WTC11 (cell line): Measurements from ENCODE around the gene MBNL1. TPM values are rescaled to one million over a fixed set of nuclear protein-coding genes. Genes with fewer than 3 reads are reported as not detected.

Experiments
- ATAC-seq: fragments of 200-7000 bp; cut with Tn5 transposase; 2 replicates; pipeline ENCODE4 v1.10.0; 2021; ENCODE audit warnings: mild to moderate bottlenecking, moderate library complexity
- CTCF ChIA-PET: fragments of 300-600 bp; sonication (Branson Sonifier 250); formaldehyde crosslinking; loops from one replicate; lab custom pipeline; 2021; ENCODE audit warnings: antibody characterized with exemption; lab: Charles Lee
- POLR2A ChIA-PET: fragments of 350-600 bp; sonication (Branson Sonifier 250); formaldehyde crosslinking; loops from one replicate; lab custom pipeline; 2021; ENCODE audit warnings: antibody characterized with exemption; lab: Charles Lee
- DNase-seq: peaks from one replicate; pipeline ENCODE4 v3.0.0; 2021; ENCODE audit warnings: low spot score
- H3K27ac Mint-ChIP-seq: 2 replicates; pipeline ENCODE4 v1.8.0; 2021; ENCODE audit warnings: mixed read lengths
- H3K27me3 Mint-ChIP-seq: 2 replicates; pipeline ENCODE4 v1.8.0; 2021; ENCODE audit warnings: low read depth, mild to moderate bottlenecking, moderate library complexity, mixed read lengths
- H3K36me3 Mint-ChIP-seq: 2 replicates; pipeline ENCODE4 v1.8.0; 2021; ENCODE audit warnings: mixed read lengths
- H3K4me1 Mint-ChIP-seq: 2 replicates; pipeline ENCODE4 v1.8.0; 2022; ENCODE audit warnings: mixed read lengths
- H3K4me3 Mint-ChIP-seq: 2 replicates; pipeline ENCODE4 v1.8.0; 2021; ENCODE audit warnings: mild to moderate bottlenecking, moderate library complexity, mixed read lengths
- H3K9me3 Mint-ChIP-seq: 2 replicates; pipeline ENCODE4 v1.8.0; 2021; ENCODE audit warnings: mixed read lengths
- ATF1 ChIP-seq: sonication (generic); formaldehyde crosslinking; IDR thresholded peaks from 2 replicates; pipeline ENCODE4 v1.8.1; 2023; ENCODE audit warnings: mild to moderate bottlenecking, moderate library complexity, missing genetic modification reagents
- CREB1 ChIP-seq: sonication (generic); formaldehyde crosslinking; IDR thresholded peaks from 2 replicates; pipeline ENCODE4 v1.8.0; 2023; ENCODE audit warnings: mild to moderate bottlenecking, missing genetic modification reagents
- EMX1 ChIP-seq: fragments of 250-450 bp; sonication (Bioruptor Pico); IDR thresholded peaks from 2 replicates; pipeline ENCODE4 v1.8.0; 2021; ENCODE audit warnings: mild to moderate bottlenecking
- GRHL2 ChIP-seq: fragments of 250-450 bp; sonication (Bioruptor Pico); IDR thresholded peaks from 2 replicates; pipeline ENCODE4 v1.8.0; 2022; ENCODE audit warnings: mild to moderate bottlenecking, moderate library complexity; ENCODE audit not compliant: insufficient replicate concordance, severe bottlenecking
- NR3C1 ChIP-seq: sonication (generic); formaldehyde crosslinking; conservative IDR thresholded peaks from 2 replicates; pipeline ENCODE4 v1.8.1; 2023; ENCODE audit warnings: low read depth, mild to moderate bottlenecking, missing genetic modification reagents
- OVOL2 ChIP-seq: fragments of 250-450 bp; sonication (Bioruptor Pico); IDR thresholded peaks from 2 replicates; pipeline ENCODE4 v1.9.0; 2021; ENCODE audit warnings: mild to moderate bottlenecking, borderline replicate concordance
- PRRX2 ChIP-seq: fragments of 250-450 bp; sonication (Bioruptor Pico); IDR thresholded peaks from 2 replicates; pipeline ENCODE4 v1.8.0; 2021; ENCODE audit warnings: mild to moderate bottlenecking
- RELA ChIP-seq: sonication (generic); formaldehyde crosslinking; IDR thresholded peaks from 2 replicates; pipeline ENCODE4 v1.8.1; 2022; ENCODE audit warnings: missing genetic modification reagents, mild to moderate bottlenecking, borderline replicate concordance
- RORB ChIP-seq: fragments of 250-450 bp; sonication (Bioruptor Pico); IDR thresholded peaks from 2 replicates; pipeline ENCODE4 v1.9.0; 2021; ENCODE audit warnings: mild to moderate bottlenecking
- SMAD3 ChIP-seq: sonication (generic); formaldehyde crosslinking; IDR thresholded peaks from 2 replicates; pipeline ENCODE4 v1.8.0; 2022; ENCODE audit warnings: missing genetic modification reagents, mild to moderate bottlenecking, borderline replicate concordance
- SP1 ChIP-seq: sonication (generic); formaldehyde crosslinking; conservative IDR thresholded peaks from 2 replicates; pipeline ENCODE4 v1.8.1; 2022; ENCODE audit warnings: missing genetic modification reagents
- ZNF396 ChIP-seq: fragments of 250-450 bp; sonication (Bioruptor Pico); IDR thresholded peaks from 2 replicates; pipeline ENCODE4 v1.8.0; 2021; ENCODE audit warnings: mild to moderate bottlenecking, moderate library complexity, borderline replicate concordance
- ZNF423 ChIP-seq: fragments of 250-450 bp; sonication (Bioruptor Pico); IDR thresholded peaks from 2 replicates; pipeline ENCODE4 v2.1.2; 2022; ENCODE audit warnings: mild to moderate bottlenecking, moderate library complexity
- ZNF671 ChIP-seq: fragments of 250-450 bp; sonication (Bioruptor Pico); IDR thresholded peaks from 2 replicates; pipeline ENCODE4 v1.8.0; 2021; ENCODE audit warnings: mild to moderate bottlenecking
- total RNA-seq: library from RNA; stranded (reverse); gene quantifications from 3 replicates; pipeline ENCODE4 v1.2.3, GENCODE V29; 2021
- TF ChIP-seq, protein P1 (sequence below): sonication (generic); formaldehyde crosslinking; IDR thresholded peaks from 2 replicates; pipeline ENCODE4 v1.8.1; 2022; ENCODE audit warnings: low read depth, mild to moderate bottlenecking, moderate library complexity, missing genetic modification reagents, borderline replicate concordance
- TF ChIP-seq, protein P2 (sequence below): sonication (generic); formaldehyde crosslinking; IDR thresholded peaks from 2 replicates; pipeline ENCODE4 v1.8.0; 2023; ENCODE audit warnings: missing genetic modification reagents, mild to moderate bottlenecking, borderline replicate concordance
- TF ChIP-seq, protein P3 (sequence below): sonication (generic); formaldehyde crosslinking; IDR thresholded peaks from 2 replicates; pipeline ENCODE4 v1.8.0; 2022; ENCODE audit warnings: mild to moderate bottlenecking, missing genetic modification reagents
- TF ChIP-seq, protein P4 (sequence below): sonication (generic); formaldehyde crosslinking; IDR thresholded peaks from 2 replicates; pipeline ENCODE4 v1.8.1; 2023; ENCODE audit warnings: mild to moderate bottlenecking, missing genetic modification reagents
- TF ChIP-seq, protein P5 (sequence below): sonication (generic); formaldehyde crosslinking; IDR thresholded peaks from 2 replicates; pipeline ENCODE4 v1.8.1; 2023; ENCODE audit warnings: mild to moderate bottlenecking, missing genetic modification reagents, borderline replicate concordance
- TF ChIP-seq, protein P6 (sequence below): sonication (generic); formaldehyde crosslinking; IDR thresholded peaks from 2 replicates; pipeline ENCODE4 v1.8.0; 2023; ENCODE audit warnings: mild to moderate bottlenecking, missing genetic modification reagents
- TF ChIP-seq, protein P7 (sequence below): fragments of 200-600 bp; IDR thresholded peaks from 2 replicates; pipeline ENCODE4 v1.8.0; 2022; ENCODE audit warnings: antibody characterized with exemption

Gene MBNL1
- total RNA-seq, 1 experiment from 2014 or later: 20.4 TPM

DNA sequence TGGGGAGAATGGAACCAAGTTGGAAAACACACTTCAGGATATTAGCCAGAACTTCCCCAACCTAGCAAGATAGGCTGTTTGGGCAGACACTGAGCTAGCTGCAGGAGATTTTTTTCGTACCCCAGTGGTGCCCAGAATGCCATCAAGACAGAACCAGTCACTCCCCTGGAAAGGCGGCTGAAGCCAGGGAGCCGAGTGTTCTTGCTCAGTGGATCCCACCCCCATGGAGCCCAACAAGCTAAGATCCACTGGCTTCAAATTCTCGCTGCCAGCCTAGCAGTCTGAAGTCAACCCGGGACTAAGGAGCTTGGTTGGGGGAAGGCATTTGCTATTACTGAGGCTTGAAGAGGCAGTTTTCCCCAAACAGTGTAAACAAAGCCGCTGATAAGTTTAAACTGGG is 152.4 kb downstream of the MBNL1 start (continued):
- TF ChIP-seq GRHL2 (CRISPR knock-in tag): no peak
- TF ChIP-seq CREB1: no peak
- TF ChIP-seq, protein P1, sequence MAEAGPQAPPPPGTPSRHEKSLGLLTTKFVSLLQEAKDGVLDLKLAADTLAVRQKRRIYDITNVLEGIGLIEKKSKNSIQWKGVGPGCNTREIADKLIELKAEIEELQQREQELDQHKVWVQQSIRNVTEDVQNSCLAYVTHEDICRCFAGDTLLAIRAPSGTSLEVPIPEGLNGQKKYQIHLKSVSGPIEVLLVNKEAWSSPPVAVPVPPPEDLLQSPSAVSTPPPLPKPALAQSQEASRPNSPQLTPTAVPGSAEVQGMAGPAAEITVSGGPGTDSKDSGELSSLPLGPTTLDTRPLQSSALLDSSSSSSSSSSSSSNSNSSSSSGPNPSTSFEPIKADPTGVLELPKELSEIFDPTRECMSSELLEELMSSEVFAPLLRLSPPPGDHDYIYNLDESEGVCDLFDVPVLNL: no peak
- TF ChIP-seq PRRX2 (CRISPR knock-in tag): no peak
- TF ChIP-seq, protein P2, sequence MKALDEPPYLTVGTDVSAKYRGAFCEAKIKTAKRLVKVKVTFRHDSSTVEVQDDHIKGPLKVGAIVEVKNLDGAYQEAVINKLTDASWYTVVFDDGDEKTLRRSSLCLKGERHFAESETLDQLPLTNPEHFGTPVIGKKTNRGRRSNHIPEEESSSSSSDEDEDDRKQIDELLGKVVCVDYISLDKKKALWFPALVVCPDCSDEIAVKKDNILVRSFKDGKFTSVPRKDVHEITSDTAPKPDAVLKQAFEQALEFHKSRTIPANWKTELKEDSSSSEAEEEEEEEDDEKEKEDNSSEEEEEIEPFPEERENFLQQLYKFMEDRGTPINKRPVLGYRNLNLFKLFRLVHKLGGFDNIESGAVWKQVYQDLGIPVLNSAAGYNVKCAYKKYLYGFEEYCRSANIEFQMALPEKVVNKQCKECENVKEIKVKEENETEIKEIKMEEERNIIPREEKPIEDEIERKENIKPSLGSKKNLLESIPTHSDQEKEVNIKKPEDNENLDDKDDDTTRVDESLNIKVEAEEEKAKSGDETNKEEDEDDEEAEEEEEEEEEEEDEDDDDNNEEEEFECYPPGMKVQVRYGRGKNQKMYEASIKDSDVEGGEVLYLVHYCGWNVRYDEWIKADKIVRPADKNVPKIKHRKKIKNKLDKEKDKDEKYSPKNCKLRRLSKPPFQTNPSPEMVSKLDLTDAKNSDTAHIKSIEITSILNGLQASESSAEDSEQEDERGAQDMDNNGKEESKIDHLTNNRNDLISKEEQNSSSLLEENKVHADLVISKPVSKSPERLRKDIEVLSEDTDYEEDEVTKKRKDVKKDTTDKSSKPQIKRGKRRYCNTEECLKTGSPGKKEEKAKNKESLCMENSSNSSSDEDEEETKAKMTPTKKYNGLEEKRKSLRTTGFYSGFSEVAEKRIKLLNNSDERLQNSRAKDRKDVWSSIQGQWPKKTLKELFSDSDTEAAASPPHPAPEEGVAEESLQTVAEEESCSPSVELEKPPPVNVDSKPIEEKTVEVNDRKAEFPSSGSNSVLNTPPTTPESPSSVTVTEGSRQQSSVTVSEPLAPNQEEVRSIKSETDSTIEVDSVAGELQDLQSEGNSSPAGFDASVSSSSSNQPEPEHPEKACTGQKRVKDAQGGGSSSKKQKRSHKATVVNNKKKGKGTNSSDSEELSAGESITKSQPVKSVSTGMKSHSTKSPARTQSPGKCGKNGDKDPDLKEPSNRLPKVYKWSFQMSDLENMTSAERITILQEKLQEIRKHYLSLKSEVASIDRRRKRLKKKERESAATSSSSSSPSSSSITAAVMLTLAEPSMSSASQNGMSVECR: no peak
- no peak for TF ChIP-seq SMAD3
- no peak for TF ChIP-seq ZNF423 (CRISPR knock-in tag)

DNA sequence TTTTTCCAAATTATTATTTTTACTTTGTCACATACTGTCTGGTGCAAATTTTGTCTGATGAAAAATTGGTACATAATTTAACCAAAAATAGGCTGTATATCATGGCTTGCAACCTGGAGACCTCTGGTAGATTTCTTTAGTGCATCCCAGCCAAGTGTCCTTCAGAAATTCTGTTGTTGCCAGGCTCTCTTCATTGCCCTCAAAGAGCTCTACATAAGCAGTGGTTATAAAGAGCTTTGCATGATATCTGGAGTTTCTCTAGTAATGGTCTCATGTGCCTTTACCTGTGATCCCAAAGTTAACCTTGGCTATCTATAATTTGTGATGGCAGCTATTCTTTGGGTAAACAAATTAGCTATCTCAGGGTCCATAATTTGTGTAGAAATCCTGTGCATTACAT is 157.7 kb downstream of the MBNL1 start:
- no peak overlapping the region for H3K4me3 Mint-ChIP-seq
- no peaks in the 10 kb centered on the region for H3K27me3 Mint-ChIP-seq
- peaks cover 12% of the 10 kb centered on the region for H3K4me1 Mint-ChIP-seq
- POLR2A ChIA-PET: no interaction called here
- CTCF ChIA-PET: no interaction called here
- peaks cover 23% of the 10 kb centered on the region for H3K36me3 Mint-ChIP-seq
- H3K9me3 Mint-ChIP-seq: peaks cover 23% of the 10 kb centered on the region
- ATAC-seq (no peak), DNase-seq (no peak)
- H3K27ac Mint-ChIP-seq: no peak overlapping the region
- TF ChIP-seq ZNF671: no peak
- no peak for TF ChIP-seq OVOL2 (CRISPR knock-in tag)
- TF ChIP-seq, protein P3, sequence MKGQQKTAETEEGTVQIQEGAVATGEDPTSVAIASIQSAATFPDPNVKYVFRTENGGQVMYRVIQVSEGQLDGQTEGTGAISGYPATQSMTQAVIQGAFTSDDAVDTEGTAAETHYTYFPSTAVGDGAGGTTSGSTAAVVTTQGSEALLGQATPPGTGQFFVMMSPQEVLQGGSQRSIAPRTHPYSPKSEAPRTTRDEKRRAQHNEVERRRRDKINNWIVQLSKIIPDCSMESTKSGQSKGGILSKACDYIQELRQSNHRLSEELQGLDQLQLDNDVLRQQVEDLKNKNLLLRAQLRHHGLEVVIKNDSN (CRISPR knock-in tag): no peak
- TF ChIP-seq EMX1: no peak
- TF ChIP-seq, protein P4, sequence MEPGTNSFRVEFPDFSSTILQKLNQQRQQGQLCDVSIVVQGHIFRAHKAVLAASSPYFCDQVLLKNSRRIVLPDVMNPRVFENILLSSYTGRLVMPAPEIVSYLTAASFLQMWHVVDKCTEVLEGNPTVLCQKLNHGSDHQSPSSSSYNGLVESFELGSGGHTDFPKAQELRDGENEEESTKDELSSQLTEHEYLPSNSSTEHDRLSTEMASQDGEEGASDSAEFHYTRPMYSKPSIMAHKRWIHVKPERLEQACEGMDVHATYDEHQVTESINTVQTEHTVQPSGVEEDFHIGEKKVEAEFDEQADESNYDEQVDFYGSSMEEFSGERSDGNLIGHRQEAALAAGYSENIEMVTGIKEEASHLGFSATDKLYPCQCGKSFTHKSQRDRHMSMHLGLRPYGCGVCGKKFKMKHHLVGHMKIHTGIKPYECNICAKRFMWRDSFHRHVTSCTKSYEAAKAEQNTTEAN: no peak
- TF ChIP-seq, protein P5, sequence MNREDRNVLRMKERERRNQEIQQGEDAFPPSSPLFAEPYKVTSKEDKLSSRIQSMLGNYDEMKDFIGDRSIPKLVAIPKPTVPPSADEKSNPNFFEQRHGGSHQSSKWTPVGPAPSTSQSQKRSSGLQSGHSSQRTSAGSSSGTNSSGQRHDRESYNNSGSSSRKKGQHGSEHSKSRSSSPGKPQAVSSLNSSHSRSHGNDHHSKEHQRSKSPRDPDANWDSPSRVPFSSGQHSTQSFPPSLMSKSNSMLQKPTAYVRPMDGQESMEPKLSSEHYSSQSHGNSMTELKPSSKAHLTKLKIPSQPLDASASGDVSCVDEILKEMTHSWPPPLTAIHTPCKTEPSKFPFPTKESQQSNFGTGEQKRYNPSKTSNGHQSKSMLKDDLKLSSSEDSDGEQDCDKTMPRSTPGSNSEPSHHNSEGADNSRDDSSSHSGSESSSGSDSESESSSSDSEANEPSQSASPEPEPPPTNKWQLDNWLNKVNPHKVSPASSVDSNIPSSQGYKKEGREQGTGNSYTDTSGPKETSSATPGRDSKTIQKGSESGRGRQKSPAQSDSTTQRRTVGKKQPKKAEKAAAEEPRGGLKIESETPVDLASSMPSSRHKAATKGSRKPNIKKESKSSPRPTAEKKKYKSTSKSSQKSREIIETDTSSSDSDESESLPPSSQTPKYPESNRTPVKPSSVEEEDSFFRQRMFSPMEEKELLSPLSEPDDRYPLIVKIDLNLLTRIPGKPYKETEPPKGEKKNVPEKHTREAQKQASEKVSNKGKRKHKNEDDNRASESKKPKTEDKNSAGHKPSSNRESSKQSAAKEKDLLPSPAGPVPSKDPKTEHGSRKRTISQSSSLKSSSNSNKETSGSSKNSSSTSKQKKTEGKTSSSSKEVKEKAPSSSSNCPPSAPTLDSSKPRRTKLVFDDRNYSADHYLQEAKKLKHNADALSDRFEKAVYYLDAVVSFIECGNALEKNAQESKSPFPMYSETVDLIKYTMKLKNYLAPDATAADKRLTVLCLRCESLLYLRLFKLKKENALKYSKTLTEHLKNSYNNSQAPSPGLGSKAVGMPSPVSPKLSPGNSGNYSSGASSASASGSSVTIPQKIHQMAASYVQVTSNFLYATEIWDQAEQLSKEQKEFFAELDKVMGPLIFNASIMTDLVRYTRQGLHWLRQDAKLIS (CRISPR knock-in tag): no peak
- TF ChIP-seq RORB (CRISPR knock-in tag): no peak
- TF ChIP-seq, protein P6, sequence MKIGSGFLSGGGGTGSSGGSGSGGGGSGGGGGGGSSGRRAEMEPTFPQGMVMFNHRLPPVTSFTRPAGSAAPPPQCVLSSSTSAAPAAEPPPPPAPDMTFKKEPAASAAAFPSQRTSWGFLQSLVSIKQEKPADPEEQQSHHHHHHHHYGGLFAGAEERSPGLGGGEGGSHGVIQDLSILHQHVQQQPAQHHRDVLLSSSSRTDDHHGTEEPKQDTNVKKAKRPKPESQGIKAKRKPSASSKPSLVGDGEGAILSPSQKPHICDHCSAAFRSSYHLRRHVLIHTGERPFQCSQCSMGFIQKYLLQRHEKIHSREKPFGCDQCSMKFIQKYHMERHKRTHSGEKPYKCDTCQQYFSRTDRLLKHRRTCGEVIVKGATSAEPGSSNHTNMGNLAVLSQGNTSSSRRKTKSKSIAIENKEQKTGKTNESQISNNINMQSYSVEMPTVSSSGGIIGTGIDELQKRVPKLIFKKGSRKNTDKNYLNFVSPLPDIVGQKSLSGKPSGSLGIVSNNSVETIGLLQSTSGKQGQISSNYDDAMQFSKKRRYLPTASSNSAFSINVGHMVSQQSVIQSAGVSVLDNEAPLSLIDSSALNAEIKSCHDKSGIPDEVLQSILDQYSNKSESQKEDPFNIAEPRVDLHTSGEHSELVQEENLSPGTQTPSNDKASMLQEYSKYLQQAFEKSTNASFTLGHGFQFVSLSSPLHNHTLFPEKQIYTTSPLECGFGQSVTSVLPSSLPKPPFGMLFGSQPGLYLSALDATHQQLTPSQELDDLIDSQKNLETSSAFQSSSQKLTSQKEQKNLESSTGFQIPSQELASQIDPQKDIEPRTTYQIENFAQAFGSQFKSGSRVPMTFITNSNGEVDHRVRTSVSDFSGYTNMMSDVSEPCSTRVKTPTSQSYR (CRISPR knock-in tag): no peak
- TF ChIP-seq ZNF396 (CRISPR knock-in tag): no peak
- TF ChIP-seq NR3C1 (CRISPR knock-in tag): no peak
- TF ChIP-seq RELA (CRISPR knock-in tag): no peak
- no peak for TF ChIP-seq ATF1 (CRISPR knock-in tag)
- TF ChIP-seq SP1 (CRISPR knock-in tag): no peak
- TF ChIP-seq, protein P7, sequence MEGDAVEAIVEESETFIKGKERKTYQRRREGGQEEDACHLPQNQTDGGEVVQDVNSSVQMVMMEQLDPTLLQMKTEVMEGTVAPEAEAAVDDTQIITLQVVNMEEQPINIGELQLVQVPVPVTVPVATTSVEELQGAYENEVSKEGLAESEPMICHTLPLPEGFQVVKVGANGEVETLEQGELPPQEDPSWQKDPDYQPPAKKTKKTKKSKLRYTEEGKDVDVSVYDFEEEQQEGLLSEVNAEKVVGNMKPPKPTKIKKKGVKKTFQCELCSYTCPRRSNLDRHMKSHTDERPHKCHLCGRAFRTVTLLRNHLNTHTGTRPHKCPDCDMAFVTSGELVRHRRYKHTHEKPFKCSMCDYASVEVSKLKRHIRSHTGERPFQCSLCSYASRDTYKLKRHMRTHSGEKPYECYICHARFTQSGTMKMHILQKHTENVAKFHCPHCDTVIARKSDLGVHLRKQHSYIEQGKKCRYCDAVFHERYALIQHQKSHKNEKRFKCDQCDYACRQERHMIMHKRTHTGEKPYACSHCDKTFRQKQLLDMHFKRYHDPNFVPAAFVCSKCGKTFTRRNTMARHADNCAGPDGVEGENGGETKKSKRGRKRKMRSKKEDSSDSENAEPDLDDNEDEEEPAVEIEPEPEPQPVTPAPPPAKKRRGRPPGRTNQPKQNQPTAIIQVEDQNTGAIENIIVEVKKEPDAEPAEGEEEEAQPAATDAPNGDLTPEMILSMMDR: no peak
